Stomach smooth muscle (tissue), 2 donors: ENCODE measurements around the gene FAM98B.

Experiments used
- H3K27ac ChIP-seq: one replicate; pipeline ENCODE4 v1.7.0; 2013; ENCODE audit warnings: mild to moderate bottlenecking, low read length, inconsistent platforms
- H3K27me3 ChIP-seq, 2 donors: one replicate each; pipeline ENCODE4 v1.7.0; 2013; ENCODE audit warnings: low read length in 2 of 2; ENCODE audit not compliant: insufficient read depth in 2 of 2, control insufficient read depth in 1 of 2
- H3K36me3 ChIP-seq, 2 donors: one replicate each; pipeline ENCODE4 v1.7.0; 2013; ENCODE audit warnings: low read length in 2 of 2; ENCODE audit not compliant: control insufficient read depth in 2 of 2, insufficient read depth in 2 of 2
- H3K4me1 ChIP-seq: one replicate; pipeline ENCODE4 v1.7.0; 2013; ENCODE audit warnings: low read length; ENCODE audit not compliant: control insufficient read depth, insufficient read depth
- H3K4me3 ChIP-seq, 2 donors: one replicate each; pipeline ENCODE4 v1.7.0; 2013; ENCODE audit warnings: low read length in 2 of 2
- H3K9ac ChIP-seq, 2 donors: one replicate each; pipeline ENCODE4 v1.7.0; 2013; ENCODE audit warnings: low read length in 2 of 2, mild to moderate bottlenecking in 1 of 2
- H3K9me3 ChIP-seq, 2 donors: one replicate each; pipeline ENCODE4 v1.7.0; 2013; ENCODE audit warnings: low read length in 2 of 2; ENCODE audit not compliant: control insufficient read depth in 2 of 2
- donor health status: healthy.
- donor health status: Pancreatic carcinoma.

Gene FAM98B

GRCh38 chr15:38522922-38523321 lies 69.0 kb downstream of the FAM98B start:
- Histone ChIP-seq H3K9ac (no peak overlapping the region), H3K27ac (no peak overlapping the region), H3K27me3 (no peaks in the 10 kb centered on the region), H3K4me3 (no peak overlapping the region), H3K36me3 (no peaks in the 10 kb centered on the region), H3K9me3 (no peaks in the 10 kb centered on the region), H3K4me1 (no peaks in the 10 kb centered on the region)

- H3K27me3 ChIP-seq, result no peaks in the 10 kb centered on the region
- no peak overlapping the region for H3K9ac ChIP-seq
- H3K9me3 ChIP-seq, result no peaks in the 10 kb centered on the region
- no peaks in the 10 kb centered on the region for H3K4me1 ChIP-seq
- H3K27ac ChIP-seq, result no peak overlapping the region
- no peaks in the 10 kb centered on the region for H3K36me3 ChIP-seq
- H3K4me3 ChIP-seq, result no peak overlapping the region
Observed at GRCh38 chr15:38524156-38524555, 70.2 kb downstream of the FAM98B start.

GRCh38 chr15:38525489-38525888 lies 71.6 kb downstream of the FAM98B start:
- H3K27me3 ChIP-seq, result no peaks in the 10 kb centered on the region
- no peak overlapping the region for H3K4me3 ChIP-seq
- H3K9me3 ChIP-seq, result no peaks in the 10 kb centered on the region
- no peak overlapping the region for H3K9ac ChIP-seq
- no peaks in the 10 kb centered on the region for H3K4me1 ChIP-seq
- H3K36me3 ChIP-seq, result no peaks in the 10 kb centered on the region
- H3K27ac ChIP-seq, result no peak overlapping the region

- no peaks in the 10 kb centered on the region for H3K9me3 ChIP-seq
- no peak overlapping the region for H3K4me3 ChIP-seq
- no peaks in the 10 kb centered on the region for H3K36me3 ChIP-seq
- no peaks in the 10 kb centered on the region for H3K4me1 ChIP-seq
- H3K27ac ChIP-seq, result no peak overlapping the region
- H3K27me3 ChIP-seq, result no peaks in the 10 kb centered on the region
- no peak overlapping the region for H3K9ac ChIP-seq
Observed at GRCh38 chr15:38526158-38526557, 72.2 kb downstream of the FAM98B start.

- H3K27me3 ChIP-seq, result no peaks in the 10 kb centered on the region
- no peak overlapping the region for H3K9ac ChIP-seq
- H3K4me1 ChIP-seq, result no peaks in the 10 kb centered on the region
- H3K27ac ChIP-seq, result no peak overlapping the region
- no peaks in the 10 kb centered on the region for H3K9me3 ChIP-seq
- no peaks in the 10 kb centered on the region for H3K36me3 ChIP-seq
- no peak overlapping the region for H3K4me3 ChIP-seq
Observed at GRCh38 chr15:38528294-38528693, 74.4 kb downstream of the FAM98B start.

GRCh38 chr15:38530113-38530512 lies 76.2 kb downstream of the FAM98B start:
- Histone ChIP-seq H3K4me1 (peaks cover 1% of the 10 kb centered on the region), H3K36me3 (no peaks in the 10 kb centered on the region), H3K9me3 (no peaks in the 10 kb centered on the region), H3K27me3 (no peaks in the 10 kb centered on the region), H3K27ac (no peak overlapping the region), H3K4me3 (no peak overlapping the region), H3K9ac (no peak overlapping the region)

GRCh38 chr15:38531509-38531908 lies 77.6 kb downstream of the FAM98B start:
- Histone ChIP-seq H3K4me1 (peaks cover 2% of the 10 kb centered on the region), H3K36me3 (no peaks in the 10 kb centered on the region), H3K9ac (no peak overlapping the region), H3K9me3 (no peaks in the 10 kb centered on the region), H3K27ac (no peak overlapping the region), H3K27me3 (no peaks in the 10 kb centered on the region), H3K4me3 (no peak overlapping the region)

GRCh38 chr15:38532728-38533127 lies 78.8 kb downstream of the FAM98B start:
- no peaks in the 10 kb centered on the region for H3K27me3 ChIP-seq
- H3K36me3 ChIP-seq, result no peaks in the 10 kb centered on the region
- H3K27ac ChIP-seq, result no peak overlapping the region
- no peaks in the 10 kb centered on the region for H3K9me3 ChIP-seq
- H3K4me3 ChIP-seq, result no peak overlapping the region
- H3K9ac ChIP-seq, result no peak overlapping the region
- peaks cover 2% of the 10 kb centered on the region for H3K4me1 ChIP-seq

- Histone ChIP-seq H3K27ac (no peak overlapping the region), H3K27me3 (no peaks in the 10 kb centered on the region), H3K4me3 (no peak overlapping the region), H3K4me1 (peaks cover 2% of the 10 kb centered on the region), H3K36me3 (no peaks in the 10 kb centered on the region), H3K9ac (no peak overlapping the region), H3K9me3 (no peaks in the 10 kb centered on the region)
Observed at GRCh38 chr15:38533416-38533915, 79.5 kb downstream of the FAM98B start.

GRCh38 chr15:38533926-38534325 lies 80.0 kb downstream of the FAM98B start:
- Histone ChIP-seq H3K4me3 (no peak overlapping the region), H3K4me1 (peaks cover 2% of the 10 kb centered on the region), H3K27ac (no peak overlapping the region), H3K9me3 (no peaks in the 10 kb centered on the region), H3K9ac (no peak overlapping the region), H3K36me3 (no peaks in the 10 kb centered on the region), H3K27me3 (no peaks in the 10 kb centered on the region)

GRCh38 chr15:38534691-38535090 lies 80.8 kb downstream of the FAM98B start:
- H3K36me3 ChIP-seq, result no peaks in the 10 kb centered on the region
- no peaks in the 10 kb centered on the region for H3K27me3 ChIP-seq
- H3K9me3 ChIP-seq, result no peaks in the 10 kb centered on the region
- H3K9ac ChIP-seq, result no peak overlapping the region
- H3K4me3 ChIP-seq, result no peak overlapping the region
- no peak overlapping the region for H3K27ac ChIP-seq
- peaks cover 2% of the 10 kb centered on the region for H3K4me1 ChIP-seq
